HL-60 (cell line): ENCODE data around the gene SVOP.

ENCODE experiments used
- DNase-seq, 2 experiments: peaks; one replicate each; pipeline ENCODE4 v3.0.0-alpha.2; 2010 to 2020; ENCODE audit warnings: low read depth in 1 of 2, low spot score in 1 of 2
- H3K27ac ChIP-seq: fragments of 250-450 bp; sonication (Bioruptor Pico); replicated peaks from 2 replicates; pipeline ENCODE4 v1.5.1; 2020; ENCODE audit warnings: mild to moderate bottlenecking, moderate library complexity
- H3K27me3 ChIP-seq: fragments of 250-450 bp; sonication (Bioruptor Pico); 2 replicates; pipeline ENCODE4 v1.5.1; 2021; ENCODE audit warnings: mild to moderate bottlenecking, moderate library complexity; ENCODE audit not compliant: insufficient read depth, poor library complexity, severe bottlenecking
- H3K4me3 ChIP-seq: replicated peaks from 2 replicates; pipeline ENCODE4 v1.5.1; 2011; ENCODE audit warnings: mild to moderate bottlenecking, control low read depth, low read length; ENCODE audit not compliant: insufficient read depth
- GABPA ChIP-seq: IDR thresholded peaks from 2 replicates; pipeline ENCODE4 v1.6.1; 2012; ENCODE audit warnings: low read depth
- POLR2AphosphoS5 ChIP-seq: IDR thresholded peaks from 2 replicates; pipeline ENCODE4 v1.6.1; 2012; ENCODE audit warnings: low read depth
- SPI1 ChIP-seq: IDR thresholded peaks from 2 replicates; pipeline ENCODE4 v1.6.1; 2012; ENCODE audit warnings: low read depth, mild to moderate bottlenecking, borderline replicate concordance
- TF ChIP-seq, protein P1 (sequence below): IDR thresholded peaks from 2 replicates; pipeline ENCODE4 v1.6.1; 2012; ENCODE audit warnings: low read depth; ENCODE audit not compliant: insufficient replicate concordance
- TF ChIP-seq, protein P2 (sequence below): IDR thresholded peaks from one replicate; pipeline ENCODE4 v1.5.1; 2011; ENCODE audit warnings: low read length, control low read depth, inconsistent platforms; ENCODE audit not compliant: insufficient read depth

Gene SVOP

DNA sequence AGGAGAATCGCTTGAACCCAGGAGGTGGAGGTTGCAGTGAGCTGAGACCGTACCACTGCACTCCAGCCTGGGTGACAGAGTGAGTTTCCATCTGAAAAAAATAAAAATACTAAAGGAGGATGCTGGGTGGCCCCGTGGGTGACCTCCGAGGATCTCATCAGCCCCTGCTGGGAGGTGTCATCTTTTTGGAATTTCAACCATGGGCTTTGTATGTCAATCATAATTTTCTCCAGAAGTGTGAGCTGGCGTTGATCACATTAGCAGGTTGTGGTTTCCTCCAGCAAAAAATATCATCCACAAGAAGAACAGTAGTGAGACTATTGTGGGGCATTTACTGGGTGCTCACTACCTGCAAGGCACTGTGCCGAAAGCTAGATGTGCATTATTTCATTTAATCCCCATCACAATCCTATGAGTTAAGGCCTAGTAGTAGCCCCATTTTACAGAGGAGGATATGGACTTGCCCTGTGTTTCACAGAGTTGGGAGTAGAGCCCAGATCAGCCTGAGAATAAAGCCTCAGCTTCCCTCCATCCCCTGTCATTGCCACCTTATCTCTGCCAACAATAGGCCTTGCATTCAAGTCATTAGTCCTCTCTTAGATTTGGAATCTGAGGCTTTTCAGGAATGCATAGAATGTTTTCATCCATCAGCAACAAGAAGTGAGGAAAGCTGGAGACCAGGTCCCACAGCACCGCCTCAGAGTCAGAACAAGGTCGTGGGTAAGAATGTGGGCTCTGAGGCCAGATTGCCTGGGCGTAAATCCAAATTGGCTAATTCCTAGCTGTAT, 39.8 kb downstream of the SVOP start:
- no peak overlapping the region for H3K27ac ChIP-seq
- no peak for TF ChIP-seq SPI1
- TF ChIP-seq, protein P1, sequence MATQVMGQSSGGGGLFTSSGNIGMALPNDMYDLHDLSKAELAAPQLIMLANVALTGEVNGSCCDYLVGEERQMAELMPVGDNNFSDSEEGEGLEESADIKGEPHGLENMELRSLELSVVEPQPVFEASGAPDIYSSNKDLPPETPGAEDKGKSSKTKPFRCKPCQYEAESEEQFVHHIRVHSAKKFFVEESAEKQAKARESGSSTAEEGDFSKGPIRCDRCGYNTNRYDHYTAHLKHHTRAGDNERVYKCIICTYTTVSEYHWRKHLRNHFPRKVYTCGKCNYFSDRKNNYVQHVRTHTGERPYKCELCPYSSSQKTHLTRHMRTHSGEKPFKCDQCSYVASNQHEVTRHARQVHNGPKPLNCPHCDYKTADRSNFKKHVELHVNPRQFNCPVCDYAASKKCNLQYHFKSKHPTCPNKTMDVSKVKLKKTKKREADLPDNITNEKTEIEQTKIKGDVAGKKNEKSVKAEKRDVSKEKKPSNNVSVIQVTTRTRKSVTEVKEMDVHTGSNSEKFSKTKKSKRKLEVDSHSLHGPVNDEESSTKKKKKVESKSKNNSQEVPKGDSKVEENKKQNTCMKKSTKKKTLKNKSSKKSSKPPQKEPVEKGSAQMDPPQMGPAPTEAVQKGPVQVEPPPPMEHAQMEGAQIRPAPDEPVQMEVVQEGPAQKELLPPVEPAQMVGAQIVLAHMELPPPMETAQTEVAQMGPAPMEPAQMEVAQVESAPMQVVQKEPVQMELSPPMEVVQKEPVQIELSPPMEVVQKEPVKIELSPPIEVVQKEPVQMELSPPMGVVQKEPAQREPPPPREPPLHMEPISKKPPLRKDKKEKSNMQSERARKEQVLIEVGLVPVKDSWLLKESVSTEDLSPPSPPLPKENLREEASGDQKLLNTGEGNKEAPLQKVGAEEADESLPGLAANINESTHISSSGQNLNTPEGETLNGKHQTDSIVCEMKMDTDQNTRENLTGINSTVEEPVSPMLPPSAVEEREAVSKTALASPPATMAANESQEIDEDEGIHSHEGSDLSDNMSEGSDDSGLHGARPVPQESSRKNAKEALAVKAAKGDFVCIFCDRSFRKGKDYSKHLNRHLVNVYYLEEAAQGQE = no peak
- TF ChIP-seq POLR2AphosphoS5 = no peak
- DNase-seq = no peak
- H3K4me3 ChIP-seq = no peak overlapping the region
- no peaks in the 10 kb centered on the region for H3K27me3 ChIP-seq

DNA sequence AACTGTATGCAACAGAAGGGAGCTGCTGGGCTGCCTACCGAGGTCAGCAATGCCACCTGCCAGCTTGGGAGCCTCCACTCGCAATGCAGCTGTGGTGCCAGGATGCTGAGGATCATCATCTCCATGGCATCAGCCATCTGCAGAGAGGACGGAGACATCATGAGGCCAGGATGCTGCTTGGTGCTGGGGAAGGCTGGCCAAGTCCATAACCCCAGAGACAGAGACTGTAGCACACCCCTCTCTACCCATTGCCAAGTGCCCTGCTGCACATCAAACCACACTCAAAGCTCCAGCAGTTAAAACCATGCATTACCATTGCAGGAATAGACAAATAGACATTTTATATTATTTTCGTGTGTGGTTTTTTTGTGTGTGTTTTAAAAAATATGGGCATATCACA, 43.5 kb downstream of the SVOP start:
- no peak for DNase-seq
- Histone ChIP-seq H3K27me3 (no peaks in the 10 kb centered on the region), H3K4me3 (no peak overlapping the region), H3K27ac (no peak overlapping the region)
- TF ChIP-seq, protein P2, sequence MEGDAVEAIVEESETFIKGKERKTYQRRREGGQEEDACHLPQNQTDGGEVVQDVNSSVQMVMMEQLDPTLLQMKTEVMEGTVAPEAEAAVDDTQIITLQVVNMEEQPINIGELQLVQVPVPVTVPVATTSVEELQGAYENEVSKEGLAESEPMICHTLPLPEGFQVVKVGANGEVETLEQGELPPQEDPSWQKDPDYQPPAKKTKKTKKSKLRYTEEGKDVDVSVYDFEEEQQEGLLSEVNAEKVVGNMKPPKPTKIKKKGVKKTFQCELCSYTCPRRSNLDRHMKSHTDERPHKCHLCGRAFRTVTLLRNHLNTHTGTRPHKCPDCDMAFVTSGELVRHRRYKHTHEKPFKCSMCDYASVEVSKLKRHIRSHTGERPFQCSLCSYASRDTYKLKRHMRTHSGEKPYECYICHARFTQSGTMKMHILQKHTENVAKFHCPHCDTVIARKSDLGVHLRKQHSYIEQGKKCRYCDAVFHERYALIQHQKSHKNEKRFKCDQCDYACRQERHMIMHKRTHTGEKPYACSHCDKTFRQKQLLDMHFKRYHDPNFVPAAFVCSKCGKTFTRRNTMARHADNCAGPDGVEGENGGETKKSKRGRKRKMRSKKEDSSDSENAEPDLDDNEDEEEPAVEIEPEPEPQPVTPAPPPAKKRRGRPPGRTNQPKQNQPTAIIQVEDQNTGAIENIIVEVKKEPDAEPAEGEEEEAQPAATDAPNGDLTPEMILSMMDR = no peak
- no peak for TF ChIP-seq GABPA
- TF ChIP-seq SPI1 = no peak
- TF ChIP-seq, protein P1 = no peak
- TF ChIP-seq POLR2AphosphoS5 = no peak

DNA sequence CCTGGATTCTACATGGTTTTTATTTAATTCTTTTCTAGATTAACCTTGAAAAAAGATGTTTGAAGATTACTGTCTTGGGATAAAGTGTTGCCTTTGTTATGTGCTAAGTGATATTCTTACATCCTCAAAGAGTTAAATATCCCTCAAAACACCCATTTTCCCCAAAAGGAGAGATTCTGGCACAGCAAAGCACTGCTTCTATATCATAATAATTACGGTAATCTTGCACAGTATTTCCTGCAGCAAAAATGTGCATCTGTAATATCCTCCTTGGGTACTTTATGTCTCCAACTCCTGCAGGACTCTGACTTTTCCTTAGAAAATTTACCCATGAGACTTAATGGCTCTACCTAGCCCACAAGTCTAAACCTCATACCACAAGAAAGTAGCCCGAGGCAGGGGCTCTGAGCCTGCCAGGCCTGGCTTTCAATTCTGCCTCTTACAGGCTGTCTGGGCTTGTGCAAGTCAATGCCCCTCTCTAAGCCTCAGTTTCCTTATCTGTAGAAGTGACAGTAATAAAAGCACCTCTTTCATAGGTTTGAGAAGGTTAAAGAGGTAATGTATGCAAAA, 45.8 kb downstream of the SVOP start:
- Histone ChIP-seq H3K27ac (no peak overlapping the region), H3K4me3 (no peak overlapping the region), H3K27me3 (no peaks in the 10 kb centered on the region)
- TF ChIP-seq SPI1 (no peak), GABPA (no peak)
- TF ChIP-seq, protein P1 = no peak
- TF ChIP-seq, protein P2 = no peak
- DNase-seq = no peak
